GM12878 (cell line): ENCODE measurements around the gene GUCY2F. TPM values are rescaled to one million over a fixed set of nuclear protein-coding genes. Genes with fewer than 3 reads are reported as not detected.

ENCODE experiments used
- ATAC-seq: fragments of 200-7000 bp; cut with Tn5 transposase; 3 replicates; pipeline ENCODE4 v1.9.1; 2020; ENCODE audit warnings: mild to moderate bottlenecking, moderate library complexity
- BruUV-seq: library from RNA; stranded (reverse); fragments of 400-500 nt; replicated peaks from 2 replicates; lab custom pipeline; 2021; lab: Mats Ljungman, UMichigan
- CTCF ChIA-PET: fragments of 300-600 bp; sonication (Branson Sonifier 250); formaldehyde crosslinking; extraction: SDS; loops from one replicate; lab custom pipeline; 2021; ENCODE audit warnings: inconsistent platforms; lab: Yijun Ruan, JAX
- POLR2A ChIA-PET: fragments of 350-600 bp; formaldehyde crosslinking; extraction: SDS; loops from one replicate; lab custom pipeline; 2021; ENCODE audit warnings: inconsistent platforms; lab: Charles Lee
- RAD21 ChIA-PET: fragments of 300-600 bp; sonication (Branson Sonifier 250); formaldehyde crosslinking; loops from one replicate; lab custom pipeline; 2023; ENCODE audit warnings: antibody characterized with exemption; ENCODE audit not compliant: unreplicated experiment; lab: Charles Lee
- SMC1A ChIA-PET: fragments of 300-600 bp; sonication (Branson Sonifier 250); formaldehyde crosslinking; loops from one replicate; lab custom pipeline; 2023; ENCODE audit not compliant: unreplicated experiment, uncharacterized antibody; lab: Charles Lee
- DNase-seq: peaks from one replicate; pipeline ENCODE4 v3.0.0-alpha.2; 2011; ENCODE audit warnings: low read depth, low spot score
- FAIRE-seq: peaks from 3 replicates; lab custom pipeline; 2011; peaks lifted over from hg19 to GRCh38; lab: Jason Lieb, UNC
- H2AFZ ChIP-seq: 2 replicates; pipeline ENCODE4 v1.6.0; 2011; ENCODE audit warnings: low read depth, low read length, control low read depth; ENCODE audit not compliant: control insufficient read depth
- H3K27ac ChIP-seq: 2 replicates; pipeline ENCODE4 v1.5.1; 2011; ENCODE audit warnings: control low read depth; ENCODE audit not compliant: control insufficient read depth, insufficient read depth
- H3K27me3 ChIP-seq, 2 experiments: replicated peaks in 1 of 2; 2 replicates each; pipeline versions ENCODE4 v1.6.0 to v1.6.1; 2011; ENCODE audit warnings: low read length in 1 of 2; ENCODE audit not compliant: control insufficient read depth in 2 of 2, insufficient read depth in 2 of 2
- H3K36me3 ChIP-seq, 2 experiments: 2 replicates each; pipeline ENCODE4 v1.5.1; 2011; ENCODE audit warnings: low read length in 1 of 2; ENCODE audit not compliant: control insufficient read depth in 2 of 2, insufficient read depth in 2 of 2
- H3K4me1 ChIP-seq: 2 replicates; pipeline ENCODE4 v1.6.1; 2011; ENCODE audit warnings: mild to moderate bottlenecking, low read length, moderate library complexity, mixed read lengths; ENCODE audit not compliant: control insufficient read depth, insufficient read depth
- H3K4me2 ChIP-seq: 2 replicates; pipeline ENCODE4 v1.6.0; 2011; ENCODE audit warnings: control low read depth; ENCODE audit not compliant: control insufficient read depth, insufficient read depth
- H3K4me3 ChIP-seq: fragments of 200-600 bp; sonication (generic); 2 replicates; pipeline ENCODE4 v1.5.1; 2016
- H3K79me2 ChIP-seq: 2 replicates; pipeline ENCODE4 v1.6.0; 2011; ENCODE audit warnings: low read length; ENCODE audit not compliant: control insufficient read depth, insufficient read depth
- H3K9ac ChIP-seq: 2 replicates; pipeline ENCODE4 v1.8.0; 2011; ENCODE audit warnings: low read length, control low read depth, mixed read lengths; ENCODE audit not compliant: control insufficient read depth, insufficient read depth
- H3K9me3 ChIP-seq: replicated peaks from 3 replicates; pipeline ENCODE4 v1.5.1; 2011; ENCODE audit warnings: mild to moderate bottlenecking, low read length; ENCODE audit not compliant: control insufficient read depth, insufficient read depth
- H4K20me1 ChIP-seq: 2 replicates; pipeline ENCODE4 v1.6.0; 2011; ENCODE audit not compliant: control insufficient read depth, insufficient read depth
- CHD1 ChIP-seq: IDR thresholded peaks from 2 replicates; pipeline ENCODE4 v1.6.1; 2012; ENCODE audit warnings: low read depth, low read length, improper control_type of control experiment
- CREB1 ChIP-seq: IDR thresholded peaks from 2 replicates; pipeline ENCODE4 v1.6.1; 2012; ENCODE audit warnings: low read depth, mild to moderate bottlenecking, inconsistent platforms
- CTCF ChIP-seq, 3 experiments: IDR thresholded peaks in 2 of 3; conservative IDR thresholded peaks in 1 of 3; 2 replicates each; pipeline ENCODE4 v1.5.1; 2011; ENCODE audit warnings: low read depth in 3 of 3, low read length in 3 of 3, mild to moderate bottlenecking in 3 of 3, control low read depth in 2 of 3, moderate library complexity in 2 of 3, inconsistent platforms in 1 of 3, mixed read lengths in 1 of 3; ENCODE audit not compliant: control insufficient read depth in 2 of 3, insufficient read depth in 1 of 3; ENCODE audit errors: extremely low read depth in 1 of 3
- GABPA ChIP-seq: IDR thresholded peaks from 2 replicates; pipeline ENCODE4 v1.6.1; 2014; ENCODE audit warnings: antibody characterized with exemption, low read depth, mild to moderate bottlenecking, inconsistent platforms
- GATAD2B ChIP-seq: fragments of 450-650 bp; conservative IDR thresholded peaks from 2 replicates; pipeline ENCODE4 v1.6.1; 2017; ENCODE audit warnings: low read depth, mild to moderate bottlenecking, moderate library complexity
- IRF4 ChIP-seq: IDR thresholded peaks from 2 replicates; pipeline ENCODE4 v1.6.1; 2011; ENCODE audit warnings: low read depth, low read length
- JUND ChIP-seq: IDR thresholded peaks from 2 replicates; pipeline ENCODE4 v1.6.1; 2012; ENCODE audit warnings: low read depth, mild to moderate bottlenecking, low read length, improper control_type of control experiment, moderate library complexity
- MLLT1 ChIP-seq: fragments of 450-650 bp; IDR thresholded peaks from 2 replicates; pipeline ENCODE4 v1.6.1; 2016; ENCODE audit warnings: mild to moderate bottlenecking
- NFIC ChIP-seq: IDR thresholded peaks from 2 replicates; pipeline ENCODE4 v1.6.1; 2012; ENCODE audit warnings: low read depth, mild to moderate bottlenecking, inconsistent platforms, low read length, moderate library complexity
- NR2C1 ChIP-seq: fragments of 450-650 bp; IDR thresholded peaks from 2 replicates; pipeline ENCODE4 v1.6.1; 2017; ENCODE audit warnings: antibody characterized with exemption, mild to moderate bottlenecking, moderate library complexity
- POLR2AphosphoS5 ChIP-seq: IDR thresholded peaks from 2 replicates; pipeline ENCODE4 v1.6.1; 2011; ENCODE audit warnings: mild to moderate bottlenecking, low read length, inconsistent platforms
- POU2F2 ChIP-seq: IDR thresholded peaks from 3 replicates; pipeline ENCODE4 v1.6.1; 2011; ENCODE audit warnings: low read depth, mild to moderate bottlenecking, low read length, borderline replicate concordance
- RAD21 ChIP-seq: IDR thresholded peaks from 2 replicates; pipeline ENCODE4 v1.6.1; 2011; ENCODE audit warnings: mild to moderate bottlenecking, low read depth, low read length, moderate library complexity; ENCODE audit not compliant: insufficient read depth
- SMC3 ChIP-seq: IDR thresholded peaks from 2 replicates; pipeline ENCODE4 v1.6.1; 2011; ENCODE audit warnings: low read length, improper control_type of control experiment, borderline replicate concordance
- SP1 ChIP-seq: IDR thresholded peaks from one replicate; pipeline ENCODE4 v1.6.1; 2011; ENCODE audit warnings: low read depth, low read length
- TARDBP ChIP-seq: IDR thresholded peaks from 2 replicates; pipeline ENCODE4 v1.6.1; 2016; ENCODE audit warnings: borderline replicate concordance
- WGBS: methylation state at CpG from one replicate; pipeline ENCODE4 v1.1.6; 2016; ENCODE audit warnings: low lambda C conversion rate; ENCODE audit not compliant: insufficient replicate concordance, insufficient coverage; ENCODE audit errors: missing lambda C conversion rate; 5-methylcytosine and 5-hydroxymethylcytosine counted together
- in situ Hi-C: fragments of 300-500 bp; cut with MboI; formaldehyde crosslinking; loops from 9 replicates; pipeline ENCODE4 v1.14.3; 2018; ENCODE audit warnings: mixed read lengths
- intact Hi-C: fragments of 100-400 bp; cut with micrococcal nuclease; formaldehyde crosslinking; loops from one replicate; pipeline ENCODE4 v1.14.2; 2022; ENCODE audit not compliant: unreplicated experiment
- polyA plus RNA-seq, 11 experiments: library from polyadenylated mRNA; depleted of rRNA in 4 of 11; unstranded in 6 of 11; stranded (reverse) in 5 of 11; fragments of >200 nt; fragmentation: Nextera tagmentation in 4 of 11; fragmentation: Illumina TruSeq in 1 of 11; extraction: Ambion mirVana in 4 of 11; extraction: Trizol in 1 of 11; gene quantifications; 1 replicate in 1 of 11; 2 replicates in 10 of 11; pipeline versions ENCODE4 v1.2.1 to v1.2.3, GENCODE V29; 2011 to 2016; ENCODE audit warnings: inconsistent platforms in 2 of 11, missing spikeins in 2 of 11, low read depth in 1 of 11
- total RNA-seq, 4 experiments: library from RNA; depleted of rRNA in 3 of 4; stranded (reverse); fragments of >200 nt in 3 of 4; fragmentation: Illumina TruSeq in 1 of 4; extraction: Trizol in 1 of 4; gene quantifications; 2 replicates each; pipeline versions ENCODE4 v1.2.1 to v1.2.3, GENCODE V29; 2013 to 2021

The GUCY2F gene
- total and polyA plus RNA-seq, 10 of the 15 experiments (the other 5 are each of a cell fraction or from before 2014, with no cell fraction given) = not detected

- TF ChIP-seq SMC3 (peak; percentile 98), NR2C1 (no peak), SP1 (no peak), CTCF (IDR thresholded peaks at IDR 0.05 in 2 of 3, conservative IDR thresholded peaks at IDR 0.05 in 1 of 3; ENCODE audit: control insufficient read depth in 2 of 3, extremely low read depth in 1 of 3, insufficient read depth in 1 of 3, low read depth in 3 of 3, low read length in 3 of 3) (peak; percentile 93 to 99 (median 99); a peak in 5 of 6 replicates), IRF4 (0 out of 2 replicates have a peak, but pooled peaks have one; percentile 22), CREB1 (no peak), POU2F2 (0 out of 3 replicates have a peak, but pooled peaks have one; percentile 64), RAD21 (peak; percentile 91)
- TF ChIP-seq, all 136 proteins: peak for 11
Measured at GRCh38 chrX:109485470-109486340, 3.8 kb upstream of the GUCY2F start (continued).

GRCh38 chrX:109484886-109485285, 3.0 kb upstream of the GUCY2F start:
- H3K36me3 ChIP-seq = no peaks in the 10 kb centered on the region
- in situ Hi-C loops (loop anchor here (5.0 kb wide), 2 partner anchors 147 to 402 kb away; no protein-coding TSS in a partner anchor), intact Hi-C loops (loop anchor here (1.0 to 5.0 kb wide), 2 partner anchors 148 to 222 kb away; no protein-coding TSS in a partner anchor)
- no peak overlapping the region for H3K9ac ChIP-seq
- 81% methylated on average over 1 of the region's 1 CpG for WGBS
- no peak overlapping the region for H3K4me3 ChIP-seq
- H3K4me1 ChIP-seq = no peaks in the 10 kb centered on the region
- no peak overlapping the region for H3K4me2 ChIP-seq
- no peaks in the 10 kb centered on the region for H3K79me2 ChIP-seq
- no peaks in the 10 kb centered on the region for H4K20me1 ChIP-seq
- CTCF ChIA-PET = interaction anchor here (0.6 to 6.1 kb wide), 33 partner anchors 9 to 820 kb away, joined by 3 to 164 read pairs (median 4); no protein-coding TSS in a partner anchor
- TF ChIP-seq GATAD2B = no peak
- no peak for TF ChIP-seq GABPA
- no peak for TF ChIP-seq CHD1
- TF ChIP-seq POLR2AphosphoS5 = no peak
- TF ChIP-seq NFIC = no peak
- TF ChIP-seq JUND = no peak
- no peak for TF ChIP-seq TARDBP
- no peak for TF ChIP-seq MLLT1
- RAD21 ChIA-PET = interaction anchor here (1.1 to 5.1 kb wide), 15 partner anchors 11 to 785 kb away, joined by 3 to 74 read pairs (median 4); no protein-coding TSS in a partner anchor
- H3K27me3 ChIP-seq = no peaks in the 10 kb centered on the region
- H3K27ac ChIP-seq = no peak overlapping the region
- DNase-seq (no peak), FAIRE-seq (no peak), ATAC-seq (no peak)
- no TSS peak for BruUV-seq
- SMC1A ChIA-PET = interaction anchor here (0.8 to 4.5 kb wide), 20 partner anchors 9 to 790 kb away, joined by 3 to 49 read pairs (median 6); no protein-coding TSS in a partner anchor
- no peak overlapping the region for H2AFZ ChIP-seq
- POLR2A ChIA-PET = no interaction called here
- H3K9me3 ChIP-seq = no peaks in the 10 kb centered on the region
